HG02588 (cell line): ENCODE measurements around the gene CHTF18.

Experiments used
- ATAC-seq: cut with Tn5 transposase; IDR thresholded peaks from one replicate; pipeline ENCODE4 v1.9.1; 2021; ENCODE audit warnings: mild to moderate bottlenecking, moderate library complexity; ENCODE audit not compliant: unreplicated experiment

The CHTF18 gene

DNA sequence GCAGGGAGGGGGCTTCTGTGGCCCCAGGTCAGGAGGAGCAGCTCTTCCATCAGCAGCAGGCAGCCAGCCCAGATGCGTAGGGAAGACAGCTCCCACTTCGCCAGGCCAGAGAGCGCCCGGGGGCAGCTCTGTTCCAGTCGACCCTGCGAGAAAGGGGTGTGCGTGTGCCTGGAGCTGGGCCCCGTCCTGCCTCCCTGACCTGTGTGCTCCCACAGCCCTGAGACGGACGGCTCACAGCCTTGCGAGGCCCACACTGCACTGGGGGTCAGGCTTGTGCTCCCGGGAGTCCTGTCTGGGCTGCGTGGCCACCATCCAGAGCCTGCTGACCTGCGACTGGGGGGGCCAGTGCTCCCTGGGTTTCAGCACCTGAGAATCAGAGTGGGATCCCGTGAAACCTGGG, 28.4 kb upstream of the CHTF18 start:
- ATAC-seq = no peak

DNA sequence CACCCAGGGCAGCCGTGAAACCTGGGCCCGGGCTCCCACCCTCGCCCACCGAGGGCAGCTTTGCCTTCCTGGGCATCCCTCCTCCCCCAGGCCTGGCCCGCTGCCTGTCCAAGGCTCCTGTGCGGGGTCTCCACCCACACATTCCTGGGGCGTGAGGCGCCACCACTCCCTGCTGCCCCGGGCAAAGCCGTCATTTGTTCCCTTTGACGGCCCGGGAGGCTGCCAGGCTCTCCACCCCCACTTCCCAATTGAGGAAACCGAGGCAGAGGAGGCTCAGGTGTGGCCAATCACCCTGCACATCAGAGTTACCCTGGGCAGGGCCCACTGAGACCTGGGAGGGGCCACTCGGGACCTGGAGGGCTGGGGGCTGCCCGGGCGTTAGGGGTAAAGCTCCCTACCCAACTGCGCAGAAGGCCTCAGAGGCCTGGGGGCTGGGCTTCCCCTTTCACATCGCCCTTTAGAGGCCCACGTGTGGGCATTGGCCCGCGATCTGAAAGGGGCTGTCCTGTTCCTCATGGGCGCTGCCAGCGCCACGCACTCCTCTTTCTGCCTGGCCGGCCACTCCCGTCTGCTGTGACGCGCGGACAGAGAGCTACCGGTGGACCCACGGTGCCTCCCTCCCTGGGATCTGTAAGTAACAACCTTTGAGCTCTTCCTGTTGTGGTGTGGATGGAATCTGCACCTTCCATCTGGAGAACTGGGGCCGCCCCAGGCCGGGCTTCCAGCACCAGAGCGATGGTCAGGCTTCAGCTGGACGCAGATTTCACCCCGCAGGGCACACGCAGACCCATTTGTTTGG, 27.7 kb upstream of the CHTF18 start, which contains the start of gene MSLN:
Gene MSLN (plus strand): TSS at position 190 of the 799 bp plus-strand sequence. CDS start 1,947 bp downstream, outside the sequence.
- ATAC-seq = no peak

GRCh38 chr16:761625-762513, 26.6 kb upstream of the CHTF18 start:
- ATAC-seq = no peak

DNA sequence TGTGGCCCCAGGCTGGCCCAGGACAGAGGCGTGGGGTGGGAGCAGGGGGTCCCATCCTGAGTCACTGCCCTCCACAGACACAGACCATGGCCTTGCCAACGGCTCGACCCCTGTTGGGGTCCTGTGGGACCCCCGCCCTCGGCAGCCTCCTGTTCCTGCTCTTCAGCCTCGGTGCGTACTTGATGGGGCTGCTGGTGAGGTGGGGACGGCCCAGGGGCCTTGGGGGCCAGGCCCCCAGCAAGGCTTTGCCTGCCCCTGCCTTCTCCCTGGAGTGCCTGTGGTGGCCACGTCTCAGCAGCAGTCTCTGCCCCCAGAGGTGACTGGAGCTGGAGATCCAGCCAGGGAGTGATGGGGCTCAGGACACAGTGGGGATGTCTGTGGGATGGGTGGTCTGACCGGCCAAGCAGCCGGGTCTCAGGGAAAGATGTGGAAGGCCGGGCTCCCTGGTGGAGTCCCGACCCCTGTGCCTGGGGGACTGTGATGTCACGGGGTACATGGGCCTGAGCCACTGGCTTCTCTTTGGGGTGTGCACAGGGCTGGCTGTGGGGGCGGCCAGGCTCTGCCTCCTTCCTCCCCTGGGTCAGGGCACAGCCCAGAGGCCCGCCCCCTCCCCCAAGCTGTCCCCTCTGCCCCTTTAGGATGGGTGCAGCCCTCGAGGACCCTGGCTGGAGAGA, 25.7 kb upstream of the CHTF18 start:
- ATAC-seq = no peak

GRCh38 chr16:763369-764183, 24.8 kb upstream of the CHTF18 start:
- no peak for ATAC-seq

GRCh38 chr16:764184-764750, 24.2 kb upstream of the CHTF18 start:
- ATAC-seq = no peak

DNA sequence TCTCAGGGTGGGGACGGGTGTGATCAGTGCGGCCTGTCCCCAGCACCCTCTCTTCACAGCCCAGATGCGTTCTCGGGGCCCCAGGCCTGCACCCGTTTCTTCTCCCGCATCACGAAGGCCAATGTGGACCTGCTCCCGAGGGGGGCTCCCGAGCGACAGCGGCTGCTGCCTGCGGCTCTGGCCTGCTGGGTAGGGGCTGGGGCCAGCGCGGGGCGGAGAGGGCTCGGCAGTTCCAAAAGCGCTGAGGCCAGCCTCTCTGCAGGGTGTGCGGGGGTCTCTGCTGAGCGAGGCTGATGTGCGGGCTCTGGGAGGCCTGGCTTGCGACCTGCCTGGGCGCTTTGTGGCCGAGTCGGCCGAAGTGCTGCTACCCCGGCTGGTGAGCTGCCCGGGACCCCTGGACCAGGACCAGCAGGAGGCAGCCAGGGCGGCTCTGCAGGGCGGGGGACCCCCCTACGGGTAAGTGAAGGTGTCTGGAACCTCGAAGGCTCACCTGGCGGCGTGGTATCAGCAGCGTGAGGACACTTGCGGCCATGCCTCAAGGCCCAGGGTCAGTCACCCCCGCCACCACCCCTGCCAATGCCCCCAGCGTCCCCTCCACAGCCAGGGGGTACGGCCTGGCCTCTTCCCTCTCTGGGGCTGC, 23.5 kb upstream of the CHTF18 start:
- no peak for ATAC-seq

- ATAC-seq = no peak
These were observed 22.9 kb upstream of the CHTF18 start for GRCh38 chr16:765488-765865.

DNA sequence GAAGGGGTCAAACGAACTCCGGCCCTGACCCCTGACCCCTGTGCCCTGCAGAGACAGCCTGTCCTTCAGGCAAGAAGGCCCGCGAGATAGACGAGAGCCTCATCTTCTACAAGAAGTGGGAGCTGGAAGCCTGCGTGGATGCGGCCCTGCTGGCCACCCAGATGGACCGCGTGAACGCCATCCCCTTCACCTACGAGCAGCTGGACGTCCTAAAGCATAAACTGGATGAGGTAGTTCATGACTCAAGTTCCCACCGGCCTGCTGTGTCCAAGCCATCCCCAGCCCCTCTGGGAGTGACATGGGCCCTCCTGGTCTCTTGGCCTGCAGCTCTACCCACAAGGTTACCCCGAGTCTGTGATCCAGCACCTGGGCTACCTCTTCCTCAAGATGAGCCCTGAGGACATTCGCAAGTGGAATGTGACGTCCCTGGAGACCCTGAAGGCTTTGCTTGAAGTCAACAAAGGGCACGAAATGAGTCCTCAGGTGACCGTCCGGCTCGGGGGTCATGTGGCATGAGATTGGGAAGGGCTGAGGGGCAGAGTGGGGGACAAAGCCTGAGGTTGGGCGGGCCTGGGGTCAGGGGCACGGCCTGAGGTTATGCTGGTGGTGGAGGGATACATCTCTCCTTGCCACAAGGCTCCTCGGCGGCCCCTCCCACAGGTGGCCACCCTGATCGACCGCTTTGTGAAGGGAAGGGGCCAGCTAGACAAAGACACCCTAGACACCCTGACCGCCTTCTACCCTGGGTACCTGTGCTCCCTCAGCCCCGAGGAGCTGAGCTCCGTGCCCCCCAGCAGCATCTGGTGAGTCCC, 22.2 kb upstream of the CHTF18 start:
- ATAC-seq = no peak

DNA sequence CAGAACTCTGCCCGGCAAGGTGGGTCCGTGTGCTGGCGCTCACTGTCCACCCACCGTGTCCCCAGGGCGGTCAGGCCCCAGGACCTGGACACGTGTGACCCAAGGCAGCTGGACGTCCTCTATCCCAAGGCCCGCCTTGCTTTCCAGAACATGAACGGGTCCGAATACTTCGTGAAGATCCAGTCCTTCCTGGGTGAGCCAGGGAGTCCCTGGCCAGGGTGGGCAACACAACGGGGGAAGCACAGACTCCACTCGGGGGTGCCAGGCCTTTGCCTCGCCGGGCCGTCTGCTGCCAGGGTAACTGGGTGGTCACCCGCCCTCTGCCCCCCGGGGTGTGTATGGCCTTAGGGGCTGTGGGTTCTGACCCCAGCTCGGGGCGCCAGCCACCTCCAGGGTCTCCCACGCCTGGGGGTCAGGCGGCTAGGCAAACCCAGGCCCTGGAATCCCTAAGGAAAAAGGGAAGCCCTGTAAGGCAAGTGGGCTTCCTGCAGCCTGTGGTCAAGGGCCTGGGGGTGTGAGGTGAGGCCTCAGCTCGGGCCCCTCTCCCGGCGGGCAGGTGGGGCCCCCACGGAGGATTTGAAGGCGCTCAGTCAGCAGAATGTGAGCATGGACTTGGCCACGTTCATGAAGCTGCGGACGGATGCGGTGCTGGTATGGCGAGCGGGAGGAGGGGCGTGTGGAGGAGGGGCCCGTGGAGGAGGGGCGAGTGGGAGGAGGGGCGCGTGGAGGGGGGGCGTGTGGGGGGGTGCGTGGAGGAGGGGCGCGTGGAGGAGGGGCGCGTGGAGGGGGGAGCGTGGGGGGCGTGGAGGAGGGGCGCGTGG, 21.4 kb upstream of the CHTF18 start:
- ATAC-seq = no peak

GRCh38 chr16:767743-768235, 20.6 kb upstream of the CHTF18 start:
- ATAC-seq = no peak

- ATAC-seq = no peak
These were observed 20.0 kb upstream of the CHTF18 start for GRCh38 chr16:768428-768827.

- ATAC-seq = no peak
These were observed 19.1 kb upstream of the CHTF18 start for GRCh38 chr16:769184-769784.

GRCh38 chr16:769934-770333, 18.5 kb upstream of the CHTF18 start:
- no peak for ATAC-seq

GRCh38 chr16:770411-770810, 18.0 kb upstream of the CHTF18 start:
- ATAC-seq = no peak

DNA sequence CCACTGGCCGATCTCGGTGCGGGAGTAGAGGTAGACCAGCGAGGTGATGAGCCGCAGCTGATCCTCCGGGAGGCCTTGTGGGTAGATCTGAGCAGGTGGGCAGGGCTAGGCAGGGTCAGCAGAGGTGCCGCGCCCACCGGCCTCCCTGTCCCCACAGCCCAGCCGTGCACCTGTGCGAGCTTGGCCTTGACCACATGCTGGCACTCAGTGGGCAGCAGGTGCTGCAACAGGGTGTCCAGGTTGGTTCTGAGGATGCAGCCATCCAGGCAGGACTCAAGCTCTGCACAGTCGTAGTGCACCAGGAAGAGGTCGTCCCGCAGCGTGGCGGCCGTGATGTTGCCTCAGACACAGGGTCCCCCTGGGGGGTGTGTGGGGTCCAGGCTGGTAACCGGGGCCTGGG, 15.5 kb upstream of the CHTF18 start:
- ATAC-seq = no peak
